Measurements from ENCODE around the gene LTK. TPM values are rescaled to one million over a fixed set of nuclear protein-coding genes. Genes with fewer than 3 reads are reported as not detected.

LTK gene
- total RNA-seq, 1 experiment from 2014 or later: not detected

- DNase-seq (ENCODE audit: low read depth, low spot score) (no peak), ATAC-seq (0 out of 2 replicates have a peak, but pooled peaks have one; percentile 31)
- BruUV-seq (replicated peaks): no TSS peak
- intact Hi-C loops (cut with micrococcal nuclease; ENCODE audit: unreplicated experiment): no loop called here
- Histone ChIP-seq H3K4me1 (ENCODE audit: control insufficient read depth, insufficient read depth, low read length) (no peaks in the 10 kb centered on the region), H3K9me3 (ENCODE audit: control insufficient read depth, insufficient read depth, low read depth, low read length) (no peaks in the 10 kb centered on the region), H3K36me3 (ENCODE audit: control insufficient read depth, insufficient read depth, low read length) (no peaks in the 10 kb centered on the region; the same call in 1 of the 2 replicates), H3K4me3 (ENCODE audit: low read depth in 2 of 2, low read length in 2 of 2) (no peak overlapping the region), H3K27me3 (ENCODE audit: control insufficient read depth, insufficient read depth, low read length) (no peaks in the 10 kb centered on the region), H3K27ac (ENCODE audit: low read length) (no peak overlapping the region)
- POLR2A ChIA-PET: interaction anchor here (0.6 kb wide), 1 partner anchor 20 kb away, joined by 3 read pairs; no protein-coding TSS in a partner anchor
- no peak for TF ChIP-seq SIN3A (IDR thresholded peaks at IDR 0.05; ENCODE audit: borderline replicate concordance, insufficient read depth, low read depth, low read length)
- TF ChIP-seq TCF7L2 (IDR thresholded peaks at IDR 0.05; ENCODE audit: low read depth, low read length): no peak
- no peak for TF ChIP-seq CTCF (IDR thresholded peaks at IDR 0.05)
- TF ChIP-seq REST (IDR thresholded peaks at IDR 0.05; ENCODE audit: insufficient read depth in 1 of 2, low read depth in 2 of 2, low read length in 1 of 2): no peak
- TF ChIP-seq POLR2AphosphoS5 (IDR thresholded peaks at IDR 0.05; ENCODE audit: low read depth, low read length): no peak; the same call in 1 of the 2 replicates
- CTCF ChIA-PET: interaction anchor here (0.6 kb wide), 1 partner anchor 101 kb away, joined by 5 read pairs; no protein-coding TSS in a partner anchor
- in situ Hi-C loops (cut with HindIII; ENCODE audit: low pct_unique_long_range_greater_than_20kb, low sequenced_read_pairs): no loop called here
Observed at GRCh38 chr15:41484937-41485625, 28.5 kb downstream of the LTK start.

- H3K27ac ChIP-seq (ENCODE audit: low read length): no peak overlapping the region
- no peaks in the 10 kb centered on the region for H3K4me1 ChIP-seq (ENCODE audit: control insufficient read depth, insufficient read depth, low read length)
- ChIA-PET POLR2A (interaction anchor here (0.6 kb wide), 1 partner anchor 58 kb away, joined by 5 read pairs; no protein-coding TSS in a partner anchor), CTCF (no interaction called here)
- DNase-seq (ENCODE audit: low read depth, low spot score) (no peak), ATAC-seq (no peak)
- BruUV-seq (replicated peaks): no TSS peak
- intact Hi-C loops (cut with micrococcal nuclease; ENCODE audit: unreplicated experiment): no loop called here
- H3K36me3 ChIP-seq (ENCODE audit: control insufficient read depth, insufficient read depth, low read length): no peaks in the 10 kb centered on the region; the same call in 1 of the 2 replicates
- H3K4me3 ChIP-seq (ENCODE audit: low read depth in 2 of 2, low read length in 2 of 2): no peak overlapping the region
- no peaks in the 10 kb centered on the region for H3K27me3 ChIP-seq (ENCODE audit: control insufficient read depth, insufficient read depth, low read length)
- in situ Hi-C loops (cut with HindIII; ENCODE audit: low pct_unique_long_range_greater_than_20kb, low sequenced_read_pairs): no loop called here
- TF ChIP-seq SIN3A (IDR thresholded peaks at IDR 0.05; ENCODE audit: borderline replicate concordance, insufficient read depth, low read depth, low read length) (no peak), CTCF (IDR thresholded peaks at IDR 0.05) (no peak), POLR2AphosphoS5 (IDR thresholded peaks at IDR 0.05; ENCODE audit: low read depth, low read length) (no peak), REST (IDR thresholded peaks at IDR 0.05; ENCODE audit: insufficient read depth in 1 of 2, low read depth in 2 of 2, low read length in 1 of 2) (no peak), TCF7L2 (IDR thresholded peaks at IDR 0.05; ENCODE audit: low read depth, low read length) (no peak)
- H3K9me3 ChIP-seq (ENCODE audit: control insufficient read depth, insufficient read depth, low read depth, low read length): no peaks in the 10 kb centered on the region
Observed at GRCh38 chr15:41483519-41483918, 30.1 kb downstream of the LTK start.
